B cell (primary cell): ENCODE data around the gene FA2H. TPM values are rescaled to one million over a fixed set of nuclear protein-coding genes. Genes with fewer than 3 reads are reported as not detected.
"Not testable (repeated sequence)": the region's sequence is repeated elsewhere in the genome, so short reads cannot be mapped to it uniquely, and the experiment has no call there.

Source experiments
- ATAC-seq: fragments of 200-7000 bp; cut with Tn5 transposase; one replicate; pipeline ENCODE4 v1.10.0; 2021; ENCODE audit warnings: low read depth, mild to moderate bottlenecking, moderate number of reproducible peaks, moderate library complexity
- CTCF ChIA-PET: fragments of 350-600 bp; sonication (Branson Sonifier 250); formaldehyde crosslinking; loops from one replicate; lab custom pipeline; 2021; ENCODE audit warnings: antibody characterized with exemption, inconsistent platforms; lab: Charles Lee
- POLR2A ChIA-PET: fragments of 350-600 bp; sonication (Branson Sonifier 250); formaldehyde crosslinking; loops from one replicate; lab custom pipeline; 2021; ENCODE audit warnings: antibody characterized with exemption; lab: Charles Lee
- DNase-seq: peaks from one replicate; pipeline ENCODE4 v3.0.0; 2013
- H2AFZ ChIP-seq: 2 replicates; pipeline ENCODE4 v1.6.1; 2012; ENCODE audit warnings: mild to moderate bottlenecking, low read depth, low read length; ENCODE audit not compliant: insufficient read depth, poor library complexity, severe bottlenecking
- H3K27ac ChIP-seq, 2 donors: 1 replicate in 1 of 2; 2 replicates in 1 of 2; pipeline ENCODE4 v1.5.1; 2012 to 2013; ENCODE audit warnings: low read length in 2 of 2, mild to moderate bottlenecking in 2 of 2, moderate library complexity in 1 of 2
- H3K27me3 ChIP-seq, 4 experiments: fragments of 200-600 bp in 1 of 4; sonication (generic) in 1 of 4; replicated peaks in 1 of 4; 1 replicate in 2 of 4; 2 replicates in 2 of 4; pipeline versions ENCODE4 v1.6.1 to v1.7.0; 2013 to 2016; ENCODE audit warnings: low read length in 3 of 4, mild to moderate bottlenecking in 2 of 4, mixed read lengths in 1 of 4, moderate library complexity in 1 of 4; ENCODE audit not compliant: insufficient read depth in 4 of 4, control insufficient read depth in 3 of 4; ENCODE audit errors: control extremely low read depth in 1 of 4
- H3K36me3 ChIP-seq, 2 experiments: replicated peaks in 1 of 2; 1 replicate in 1 of 2; 2 replicates in 1 of 2; pipeline versions ENCODE4 v1.6.1 to v1.7.1; 2013; ENCODE audit warnings: low read length in 1 of 2; ENCODE audit not compliant: insufficient read depth in 2 of 2, control insufficient read depth in 1 of 2; ENCODE audit errors: control extremely low read depth in 1 of 2, extremely low read depth in 1 of 2
- H3K4me1 ChIP-seq, 2 donors: fragments of 200-600 bp in 1 of 2; sonication (generic) in 1 of 2; 1 replicate in 1 of 2; 2 replicates in 1 of 2; pipeline versions ENCODE4 v1.5.1 to v1.6.1; 2013 to 2017; ENCODE audit warnings: low read length in 2 of 2; ENCODE audit not compliant: control insufficient read depth in 2 of 2, insufficient read depth in 2 of 2
- H3K4me2 ChIP-seq: replicated peaks from 2 replicates; pipeline ENCODE3; 2012; ENCODE audit warnings: mild to moderate bottlenecking, low read depth, low read length; ENCODE audit not compliant: poor library complexity, severe bottlenecking
- H3K4me3 ChIP-seq, 5 experiments: fragments of 200-600 bp in 1 of 5; sonication (generic) in 1 of 5; 1 replicate in 3 of 5; 2 replicates in 2 of 5; pipeline versions ENCODE4 v1.5.1 to v1.7.0; 2011 to 2016; ENCODE audit warnings: low read length in 4 of 5, mild to moderate bottlenecking in 4 of 5, low read depth in 2 of 5, control low read depth in 1 of 5, moderate library complexity in 1 of 5; ENCODE audit not compliant: insufficient read depth in 1 of 5; ENCODE audit errors: control extremely low read depth in 1 of 5, extremely low read depth in 1 of 5
- H3K79me2 ChIP-seq: fragments of 200-600 bp; sonication (generic); one replicate; pipeline ENCODE4 v1.6.0; 2016; ENCODE audit warnings: low read length; ENCODE audit not compliant: control insufficient read depth, insufficient read depth
- H3K9ac ChIP-seq: fragments of 200-600 bp; sonication (generic); 2 replicates; pipeline ENCODE4 v1.6.1; 2017; ENCODE audit warnings: mild to moderate bottlenecking, low read length, moderate library complexity
- H3K9me3 ChIP-seq, 3 donors: one replicate each; pipeline versions ENCODE4 v1.6.1 to v1.7.1; 2013; ENCODE audit warnings: low read length in 2 of 3; ENCODE audit not compliant: control insufficient read depth in 2 of 3, insufficient read depth in 1 of 3; ENCODE audit errors: control extremely low read depth in 1 of 3
- H4K20me1 ChIP-seq: 2 replicates; pipeline ENCODE4 v1.6.0; 2012; ENCODE audit warnings: mild to moderate bottlenecking, low read length; ENCODE audit not compliant: insufficient read depth, control insufficient read depth, poor library complexity, severe bottlenecking
- H3K27ac Mint-ChIP-seq: one replicate; pipeline ENCODE4 v1.8.0; 2021; ENCODE audit warnings: mixed read lengths
- H3K27me3 Mint-ChIP-seq: one replicate; pipeline ENCODE4 v1.8.0; 2021; ENCODE audit warnings: mixed read lengths
- H3K4me1 Mint-ChIP-seq: one replicate; pipeline ENCODE4 v1.8.0; 2021; ENCODE audit warnings: mixed read lengths
- H3K4me3 Mint-ChIP-seq: one replicate; pipeline ENCODE4 v1.8.0; 2021; ENCODE audit warnings: mixed read lengths
- H3K9me3 Mint-ChIP-seq: one replicate; pipeline ENCODE4 v1.8.0; 2022; ENCODE audit warnings: mixed read lengths; ENCODE audit not compliant: insufficient read depth
- EZH2 ChIP-seq: IDR thresholded peaks from 2 replicates; pipeline ENCODE4 v1.6.1; 2012; ENCODE audit warnings: borderline replicate concordance, low read depth, mild to moderate bottlenecking, moderate library complexity, low read length; ENCODE audit not compliant: insufficient read depth, poor library complexity, severe bottlenecking
- WGBS: methylation state at CpG from one replicate; pipeline ENCODE4 v1.1.5; 2013; ENCODE audit warnings: missing lambda C conversion rate; ENCODE audit not compliant: insufficient coverage; 5-methylcytosine and 5-hydroxymethylcytosine counted together
- intact Hi-C: fragments of 100-400 bp; cut with micrococcal nuclease; formaldehyde crosslinking; loops from one replicate; pipeline ENCODE4 v1.10.0; 2022
- polyA plus RNA-seq: library from polyadenylated mRNA; depleted of rRNA; stranded (reverse); fragments of >200 nt; gene quantifications from 2 replicates; pipeline ENCODE4 v1.2.3, GENCODE V29; 2012
- total RNA-seq, 2 donors: library from RNA; stranded (reverse); fragments of 120-200 nt in 1 of 2; gene quantifications; 1 replicate in 1 of 2; 2 replicates in 1 of 2; pipeline versions ENCODE4 v1.2.3 to v1.2.4, GENCODE V29; 2013 to 2022
- TF ChIP-seq, protein P1 (sequence below): fragments of 200-600 bp; IDR thresholded peaks from one replicate; pipeline ENCODE4 v1.8.0; 2022; ENCODE audit warnings: antibody characterized with exemption, mild to moderate bottlenecking

FA2H gene
- total and polyA plus RNA-seq, 2 donors (not counting 1 experiment from before 2014, with no cell fraction given): 1.0 to 3.6 TPM

DNA sequence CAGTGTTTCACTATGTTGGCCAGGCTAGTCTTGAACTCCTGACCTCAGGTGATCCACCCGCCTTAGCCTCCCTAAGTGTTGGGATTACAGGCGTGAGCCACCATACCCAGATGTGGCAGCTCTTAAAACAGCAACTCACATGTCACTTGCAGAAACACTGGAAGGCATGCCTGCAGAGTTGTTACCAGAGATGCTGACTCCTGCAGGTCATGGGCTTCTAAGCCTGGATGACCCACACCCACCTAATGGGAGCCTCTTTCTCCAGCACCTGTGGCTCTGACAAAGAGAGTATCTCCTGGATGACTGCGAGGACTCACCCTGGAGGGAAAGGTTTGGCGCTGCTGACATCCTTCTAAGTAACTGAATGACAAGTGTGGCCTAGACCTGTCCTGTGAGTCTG, 96.8 kb downstream of the FA2H start:
- H3K36me3 ChIP-seq: peaks cover 0 to 28% of the 10 kb centered on the region in 2 experiments
- H2AFZ ChIP-seq: no peak overlapping the region
- Mint-ChIP-seq H3K27me3 (no peaks in the 10 kb centered on the region), H3K4me1 (peaks cover 2% of the 10 kb centered on the region), H3K4me3 (no peak overlapping the region), H3K9me3 (no peaks in the 10 kb centered on the region), H3K27ac (no peak overlapping the region)
- no peak overlapping the region for H3K4me2 ChIP-seq
- no peak overlapping the region for H3K27ac ChIP-seq
- H3K9ac ChIP-seq: no peak overlapping the region
- H3K4me3 ChIP-seq: no peak overlapping the region
- no peaks in the 10 kb centered on the region for H3K4me1 ChIP-seq
- ChIA-PET CTCF (no interaction called here), POLR2A (no interaction called here)
- intact Hi-C loops: no loop called here
- H3K9me3 ChIP-seq: no peaks in the 10 kb centered on the region
- no peaks in the 10 kb centered on the region for H4K20me1 ChIP-seq
- 97% methylated on average over 3 of the region's 4 CpGs for WGBS
- no peak for ATAC-seq
- no peak for DNase-seq
- H3K79me2 ChIP-seq: no peaks in the 10 kb centered on the region
- no peaks in the 10 kb centered on the region for H3K27me3 ChIP-seq
- TF ChIP-seq EZH2: no peak

GRCh38 chr16:74673876-74674275, 100.7 kb downstream of the FA2H start:
- Mint-ChIP-seq H3K4me3 (no peak overlapping the region), H3K27ac (no peak overlapping the region), H3K4me1 (no peaks in the 10 kb centered on the region), H3K9me3 (no peaks in the 10 kb centered on the region), H3K27me3 (no peaks in the 10 kb centered on the region)
- DNase-seq (no peak), ATAC-seq (no peak)
- Histone ChIP-seq H3K79me2 (no peaks in the 10 kb centered on the region), H3K4me2 (no peak overlapping the region), H3K27me3 (no peaks in the 10 kb centered on the region), H3K27ac (no peak overlapping the region), H3K4me1 (no peaks in the 10 kb centered on the region), H3K4me3 (no peak overlapping the region), H2AFZ (no peak overlapping the region), H3K36me3 (peaks cover 0 to 14% of the 10 kb centered on the region in 2 experiments), H3K9me3 (no peaks in the 10 kb centered on the region), H4K20me1 (no peaks in the 10 kb centered on the region), H3K9ac (no peak overlapping the region)
- intact Hi-C loops: no loop called here
- ChIA-PET CTCF (interaction anchor here (0.7 kb wide), 1 partner anchor 123 kb away, joined by 3 read pairs; no protein-coding TSS in a partner anchor), POLR2A (no interaction called here)
- TF ChIP-seq EZH2: no peak
- TF ChIP-seq, protein P1, sequence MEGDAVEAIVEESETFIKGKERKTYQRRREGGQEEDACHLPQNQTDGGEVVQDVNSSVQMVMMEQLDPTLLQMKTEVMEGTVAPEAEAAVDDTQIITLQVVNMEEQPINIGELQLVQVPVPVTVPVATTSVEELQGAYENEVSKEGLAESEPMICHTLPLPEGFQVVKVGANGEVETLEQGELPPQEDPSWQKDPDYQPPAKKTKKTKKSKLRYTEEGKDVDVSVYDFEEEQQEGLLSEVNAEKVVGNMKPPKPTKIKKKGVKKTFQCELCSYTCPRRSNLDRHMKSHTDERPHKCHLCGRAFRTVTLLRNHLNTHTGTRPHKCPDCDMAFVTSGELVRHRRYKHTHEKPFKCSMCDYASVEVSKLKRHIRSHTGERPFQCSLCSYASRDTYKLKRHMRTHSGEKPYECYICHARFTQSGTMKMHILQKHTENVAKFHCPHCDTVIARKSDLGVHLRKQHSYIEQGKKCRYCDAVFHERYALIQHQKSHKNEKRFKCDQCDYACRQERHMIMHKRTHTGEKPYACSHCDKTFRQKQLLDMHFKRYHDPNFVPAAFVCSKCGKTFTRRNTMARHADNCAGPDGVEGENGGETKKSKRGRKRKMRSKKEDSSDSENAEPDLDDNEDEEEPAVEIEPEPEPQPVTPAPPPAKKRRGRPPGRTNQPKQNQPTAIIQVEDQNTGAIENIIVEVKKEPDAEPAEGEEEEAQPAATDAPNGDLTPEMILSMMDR: no peak
- 100% methylated on average over 2 of the region's 3 CpGs for WGBS

DNA sequence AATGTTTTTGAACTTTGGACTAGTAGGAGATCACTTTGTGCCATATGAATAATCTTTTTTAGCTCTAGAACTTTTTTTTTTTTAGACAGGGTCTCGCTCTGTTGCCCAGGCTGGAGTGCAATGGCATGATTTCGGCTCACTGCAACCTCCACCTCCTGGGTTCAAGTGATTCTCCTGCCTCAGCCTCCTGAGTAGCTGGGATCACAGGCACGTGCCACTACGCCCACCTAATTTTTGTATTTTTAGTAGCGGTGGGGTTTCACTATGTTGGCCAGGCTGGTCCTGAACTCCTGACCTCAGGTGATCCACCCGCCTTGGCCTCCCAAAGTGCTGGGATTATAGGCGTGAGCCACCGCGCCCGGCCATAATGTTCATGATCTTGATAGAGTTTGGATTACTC, 105.7 kb downstream of the FA2H start:
- intact Hi-C loops: loop anchor here (5.0 to 10.0 kb wide), 2 partner anchors 316 to 978 kb away; partner anchors contain the start of genes KARS1, TERF2IP and WDR59
- H3K4me1 Mint-ChIP-seq: peaks cover 20% of the 10 kb centered on the region
- peaks cover 10 to 14% of the 10 kb centered on the region in 2 donors for H3K4me1 ChIP-seq
- ATAC-seq, H3K27me3 ChIP-seq, H3K4me3 Mint-ChIP-seq, H3K4me3 ChIP-seq, H2AFZ ChIP-seq, H3K27me3 Mint-ChIP-seq, H3K9me3 Mint-ChIP-seq, H3K9ac ChIP-seq, POLR2A ChIA-PET, DNase-seq, H3K9me3 ChIP-seq, H3K4me2 ChIP-seq, H3K27ac Mint-ChIP-seq, H3K27ac ChIP-seq: not testable (repeated sequence)
- WGBS: 100% methylated on average over 2 of the region's 10 CpGs
- H4K20me1 ChIP-seq: peaks cover 19% of the 10 kb centered on the region
- H3K36me3 ChIP-seq: peaks cover 2 to 13% of the 10 kb centered on the region in 2 experiments
- CTCF ChIA-PET: interaction anchor here (1.5 kb wide), 1 partner anchor 28 kb away, joined by 3 read pairs; no protein-coding TSS in a partner anchor
- peaks cover 28% of the 10 kb centered on the region for H3K79me2 ChIP-seq
